Sciatic nerve (tissue), 2 donors: Measurements from ENCODE around the gene CSNK2A1. TPM values are rescaled to one million over a fixed set of nuclear protein-coding genes. Genes with fewer than 3 reads are reported as not detected.
A peak's percentile ranks its signal among the peaks of the same experiment; 100 is the strongest.

Experiments used
- ATAC-seq: fragments of 200-7000 bp; cut with Tn5 transposase; one replicate; pipeline ENCODE4 v1.9.1; 2020; ENCODE audit warnings: mild to moderate bottlenecking, moderate library complexity
- DNase-seq: peaks from one replicate; pipeline ENCODE4 v3.0.0-alpha.2; 2020; ENCODE audit warnings: low spot score
- intact Hi-C: fragments of 100-400 bp; cut with DNase I; formaldehyde crosslinking; loops from one replicate; pipeline ENCODE4 v1.14.2; 2022
- total RNA-seq: library from RNA; stranded (reverse); fragmentation: NEBNext Ultra II Directional; extraction: Animal tissue kit (Norgen Biotek cat#: 25700); gene quantifications from one replicate; pipeline ENCODE4 v1.2.1, GENCODE V29; 2021
- donor health status: DM: no; HTN: no; CAD: no.
- donor health status: DM: no; HTN: no; CAD: no.

The CSNK2A1 gene
- total RNA-seq, 1 donor from 2014 or later, result 91.4 TPM

- ATAC-seq, result no peak
- peak; percentile 41 for DNase-seq
- intact Hi-C loops, result no loop called here
These were observed 103.4 kb downstream of the CSNK2A1 start for GRCh38 chr20:440148-440547.

- peak; percentile 60 for DNase-seq
These were observed 104.8 kb downstream of the CSNK2A1 start for GRCh38 chr20:438571-439469.

GRCh38 chr20:437787-438486, 105.7 kb downstream of the CSNK2A1 start:
- DNase-seq, result peak; percentile 38
- ATAC-seq, result no peak
- intact Hi-C loops, result no loop called here

More at GRCh38 chr20:438571-439469, 104.8 kb downstream of the CSNK2A1 start:
- intact Hi-C loops, result no loop called here
- peak; percentile 22 for ATAC-seq

GRCh38 chr20:436476-436875, 107.1 kb downstream of the CSNK2A1 start:
- ATAC-seq (no peak), DNase-seq (peak; percentile 3)
- intact Hi-C loops, result no loop called here

GRCh38 chr20:435558-435957, 108.0 kb downstream of the CSNK2A1 start:
- peak; percentile 40 for DNase-seq
- intact Hi-C loops, result no loop called here
- no peak for ATAC-seq

GRCh38 chr20:434661-435419, 108.8 kb downstream of the CSNK2A1 start:
- ATAC-seq (no peak), DNase-seq (peak; percentile 54)
- intact Hi-C loops, result no loop called here

- intact Hi-C loops, result no loop called here
- ATAC-seq (no peak), DNase-seq (peak; percentile 27)
These were observed 109.4 kb downstream of the CSNK2A1 start for GRCh38 chr20:434221-434620.

GRCh38 chr20:433300-433975, 110.2 kb downstream of the CSNK2A1 start:
- intact Hi-C loops, result no loop called here
- ATAC-seq (no peak), DNase-seq (peak; percentile 32)

GRCh38 chr20:432677-433299, 110.8 kb downstream of the CSNK2A1 start:
- DNase-seq, result peak; percentile 51
- no peak for ATAC-seq
- intact Hi-C loops, result no loop called here

GRCh38 chr20:432208-432607, 111.4 kb downstream of the CSNK2A1 start:
- ATAC-seq (peak; percentile 39), DNase-seq (peak; percentile 55)
- intact Hi-C loops, result no loop called here

GRCh38 chr20:431012-431904, 112.3 kb downstream of the CSNK2A1 start:
- ATAC-seq, result peak; percentile 66
- DNase-seq, result peak; percentile 70
- intact Hi-C loops, result no loop called here

- DNase-seq (peak; percentile 47), ATAC-seq (no peak)
- intact Hi-C loops, result no loop called here
These were observed 113.2 kb downstream of the CSNK2A1 start for GRCh38 chr20:430091-430999.

- intact Hi-C loops, result no loop called here
- ATAC-seq, result no peak
These were observed 114.9 kb downstream of the CSNK2A1 start for GRCh38 chr20:428658-429200.

GRCh38 chr20:427849-428657, 115.5 kb downstream of the CSNK2A1 start:
- ATAC-seq, result no peak
- intact Hi-C loops, result no loop called here
- no peak for DNase-seq

More at GRCh38 chr20:428658-429200, 114.9 kb downstream of the CSNK2A1 start:
- no peak for DNase-seq

- DNase-seq, result no peak
- no peak for ATAC-seq
- intact Hi-C loops, result no loop called here
These were observed 116.2 kb downstream of the CSNK2A1 start for GRCh38 chr20:427401-427800.
